HepG2 (cell line): ENCODE measurements around the gene MYRIP. TPM values are rescaled to one million over a fixed set of nuclear protein-coding genes. Genes with fewer than 3 reads are reported as not detected.

Experiments
- ATAC-seq: fragments of 200-7000 bp; cut with Tn5 transposase; 3 replicates; pipeline ENCODE4 v1.9.1; 2020; ENCODE audit warnings: mild to moderate bottlenecking, moderate library complexity
- BruUV-seq: library from RNA; stranded (reverse); fragments of 400-500 nt; replicated peaks from 2 replicates; lab custom pipeline; 2021; lab: Mats Ljungman, UMichigan
- CTCF ChIA-PET: fragments of 300-600 bp; formaldehyde crosslinking; extraction: SDS; loops from one replicate; lab custom pipeline; 2021; ENCODE audit warnings: low total read pairs, inconsistent platforms, low intra/inter-chr PET ratio; lab: Yijun Ruan, JAX
- POLR2A ChIA-PET: fragments of 350-600 bp; sonication (Branson Sonifier 250); formaldehyde crosslinking; loops from one replicate; lab custom pipeline; 2020; ENCODE audit warnings: antibody characterized with exemption, inconsistent platforms; lab: Yijun Ruan, JAX
- DNase-seq: peaks from one replicate; pipeline ENCODE4 v3.0.0-alpha.2; 2015; ENCODE audit warnings: low spot score
- FAIRE-seq: peaks from 3 replicates; lab custom pipeline; 2011; peaks lifted over from hg19 to GRCh38; lab: Jason Lieb, UNC
- H2AFZ ChIP-seq: one replicate; pipeline ENCODE4 v1.6.1; 2011; ENCODE audit warnings: low read length, inconsistent platforms
- H3K27ac ChIP-seq: fragments of 300-600 bp; 3 replicates; pipeline ENCODE4 v1.8.0; 2011; ENCODE audit warnings: mixed run types, mild to moderate bottlenecking, mixed read lengths, low read length, inconsistent platforms; ENCODE audit not compliant: insufficient read depth; ENCODE audit errors: extremely low read length
- H3K27me3 ChIP-seq, 2 experiments: fragments of 200-600 bp in 1 of 2; 2 replicates in 1 of 2; 3 replicates in 1 of 2; pipeline versions ENCODE4 v1.6.0 to v1.8.0; 2011; ENCODE audit warnings: low read length in 2 of 2, mild to moderate bottlenecking in 2 of 2, moderate library complexity in 2 of 2, inconsistent platforms in 1 of 2; ENCODE audit not compliant: insufficient read depth in 2 of 2, control insufficient read depth in 1 of 2
- H3K36me3 ChIP-seq, 2 experiments: fragments of 200-600 bp in 1 of 2; replicated peaks in 1 of 2; 2 replicates in 1 of 2; 3 replicates in 1 of 2; pipeline versions ENCODE4 v1.5.1 to v1.8.0; 2011; ENCODE audit warnings: low read length in 2 of 2, inconsistent platforms in 1 of 2; ENCODE audit not compliant: insufficient read depth in 2 of 2, control insufficient read depth in 1 of 2
- H3K4me1 ChIP-seq: 2 replicates; pipeline ENCODE4 v1.5.1; 2012; ENCODE audit warnings: low read length, inconsistent platforms; ENCODE audit not compliant: insufficient read depth
- H3K4me2 ChIP-seq: 2 replicates; pipeline ENCODE4 v1.6.0; 2011; ENCODE audit warnings: low read depth, low read length, inconsistent platforms
- H3K4me3 ChIP-seq, 3 experiments: fragments of 200-600 bp in 1 of 3; sonication (generic), shearing (Covaris generic) in 1 of 3; replicated peaks in 1 of 3; 2 replicates each; pipeline ENCODE4 v1.5.1; 2011 to 2016; ENCODE audit warnings: low read length in 3 of 3, inconsistent platforms in 2 of 3, low read depth in 2 of 3, mild to moderate bottlenecking in 2 of 3, control low read depth in 1 of 3, mixed read lengths in 1 of 3; ENCODE audit not compliant: insufficient read depth in 1 of 3
- H3K79me2 ChIP-seq: one replicate; pipeline ENCODE4 v1.6.1; 2011; ENCODE audit warnings: low read length, inconsistent platforms; ENCODE audit not compliant: insufficient read depth
- H3K9ac ChIP-seq: 2 replicates; pipeline ENCODE4 v1.6.0; 2011; ENCODE audit warnings: mild to moderate bottlenecking, low read depth, low read length, inconsistent platforms; ENCODE audit not compliant: insufficient read depth
- H3K9me3 ChIP-seq: 2 replicates; pipeline ENCODE4 v1.5.1; 2012; ENCODE audit warnings: mild to moderate bottlenecking, low read length
- H4K20me1 ChIP-seq: 2 replicates; pipeline ENCODE4 v1.6.0; 2011; ENCODE audit warnings: inconsistent platforms, mild to moderate bottlenecking, low read length, moderate library complexity; ENCODE audit not compliant: insufficient read depth
- FOXA3 ChIP-seq: IDR thresholded peaks from 2 replicates; pipeline ENCODE4 v1.6.1; 2016; ENCODE audit warnings: missing genetic modification reagents, missing compliant biosample characterization
- HNRNPH1 ChIP-seq: fragments of 200-400 bp; formaldehyde crosslinking; optimal IDR thresholded peaks from 2 replicates; pipeline ENCODE3; 2017; ENCODE audit warnings: mild to moderate bottlenecking, low read depth, low read length
- MTF1 ChIP-seq: sonication (generic); formaldehyde crosslinking; IDR thresholded peaks from 2 replicates; pipeline ENCODE4 v1.5.0; 2020; ENCODE audit warnings: missing genetic modification reagents
- RBM39 ChIP-seq: fragments of 200-400 bp; formaldehyde crosslinking; IDR thresholded peaks from one replicate; pipeline ENCODE4 v1.6.1; 2018; ENCODE audit warnings: antibody characterized with exemption, mild to moderate bottlenecking, low read depth, low read length; ENCODE audit not compliant: poor library complexity, severe bottlenecking
- SUZ12 ChIP-seq: fragments of 150-350 bp; IDR thresholded peaks from 2 replicates; pipeline ENCODE4 v1.6.1; 2014; ENCODE audit warnings: low read depth, low read length
- U2AF2 ChIP-seq: fragments of 200-400 bp; formaldehyde crosslinking; IDR thresholded peaks from 2 replicates; pipeline ENCODE4 v1.6.1; 2017; ENCODE audit warnings: low read depth, mild to moderate bottlenecking, low read length
- ZBTB37 ChIP-seq: sonication (generic); formaldehyde crosslinking; IDR thresholded peaks from 2 replicates; pipeline ENCODE4 v1.4.0; 2020; ENCODE audit warnings: mild to moderate bottlenecking, missing genetic modification reagents
- ZNF138 ChIP-seq: sonication (generic); formaldehyde crosslinking; IDR thresholded peaks from 2 replicates; pipeline ENCODE4 v1.5.0; 2020; ENCODE audit warnings: mild to moderate bottlenecking, low read depth, missing genetic modification reagents
- ZNF17 ChIP-seq: sonication (generic); formaldehyde crosslinking; IDR thresholded peaks from 2 replicates; pipeline ENCODE4 v1.5.0; 2020; ENCODE audit warnings: mild to moderate bottlenecking, missing genetic modification reagents
- ZNF24 ChIP-seq: fragments of 450-650 bp; IDR thresholded peaks from 2 replicates; pipeline ENCODE4 v1.6.1; 2017; ENCODE audit warnings: antibody characterized with exemption, mild to moderate bottlenecking
- ZNF260 ChIP-seq: sonication (generic); formaldehyde crosslinking; IDR thresholded peaks from 2 replicates; pipeline ENCODE4 v1.4.0; 2020; ENCODE audit warnings: missing genetic modification reagents, low read depth, mild to moderate bottlenecking, borderline replicate concordance
- ZNF362 ChIP-seq: sonication (generic); formaldehyde crosslinking; IDR thresholded peaks from 2 replicates; pipeline ENCODE4 v1.4.0; 2020; ENCODE audit warnings: missing genetic modification reagents, mild to moderate bottlenecking, borderline replicate concordance
- ZNF484 ChIP-seq: sonication (generic); formaldehyde crosslinking; IDR thresholded peaks from 2 replicates; pipeline ENCODE4 v1.5.1; 2020; ENCODE audit warnings: mild to moderate bottlenecking, low read depth, missing genetic modification reagents, borderline replicate concordance
- ZNF558 ChIP-seq: sonication (generic); formaldehyde crosslinking; IDR thresholded peaks from 2 replicates; pipeline ENCODE4 v1.9.0; 2022; ENCODE audit warnings: mild to moderate bottlenecking, missing genetic modification reagents, borderline replicate concordance
- ZNF879 ChIP-seq: sonication (generic); formaldehyde crosslinking; IDR thresholded peaks from 2 replicates; pipeline ENCODE4 v1.8.1; 2023; ENCODE audit warnings: missing genetic modification reagents
- WGBS: methylation state at CpG from one replicate; pipeline ENCODE4 v1.1.6; 2017; ENCODE audit warnings: low lambda C conversion rate; 5-methylcytosine and 5-hydroxymethylcytosine counted together
- in situ Hi-C: cut with HindIII; loops from 2 replicates; pipeline ENCODE4 v1.10.0; 2017; ENCODE audit warnings: low pct_unique_long_range_greater_than_20kb; ENCODE audit not compliant: extremely low pct_ligation_motif_present
- intact Hi-C: fragments of 100-400 bp; cut with micrococcal nuclease; formaldehyde crosslinking; loops from one replicate; pipeline ENCODE4 v1.10.0; 2022; ENCODE audit not compliant: unreplicated experiment
- polyA plus RNA-seq, 8 experiments: library from polyadenylated mRNA; depleted of rRNA in 3 of 8; stranded (reverse) in 7 of 8; unstranded in 1 of 8; fragments of >200 nt; fragmentation: Illumina TruSeq in 4 of 8; extraction: Trizol in 4 of 8; gene quantifications; 2 replicates each; pipeline versions ENCODE4 v1.2.1 to v1.2.3, GENCODE V29; 2011 to 2016; ENCODE audit warnings: low read depth in 4 of 8, missing spikeins in 1 of 8, mixed read lengths in 1 of 8; ENCODE audit not compliant: insufficient read depth in 1 of 8
- total RNA-seq, 5 experiments: library from RNA; depleted of rRNA; stranded (reverse); fragments of >200 nt; fragmentation: Illumina TruSeq; extraction: Trizol; gene quantifications; 2 replicates each; pipeline ENCODE4 v1.2.3, GENCODE V29; 2016; ENCODE audit warnings: low read depth in 1 of 5
- TF ChIP-seq, protein P1 (sequence below): sonication (generic); formaldehyde crosslinking; IDR thresholded peaks from 2 replicates; pipeline ENCODE4 v1.8.0; 2022; ENCODE audit warnings: missing genetic modification reagents, mild to moderate bottlenecking, moderate library complexity, borderline replicate concordance

The MYRIP gene
- total and polyA plus RNA-seq, 2 of the 13 experiments (the other 11 are each of a cell fraction or from before 2014, with no cell fraction given) = 0.64 to 0.84 TPM

DNA sequence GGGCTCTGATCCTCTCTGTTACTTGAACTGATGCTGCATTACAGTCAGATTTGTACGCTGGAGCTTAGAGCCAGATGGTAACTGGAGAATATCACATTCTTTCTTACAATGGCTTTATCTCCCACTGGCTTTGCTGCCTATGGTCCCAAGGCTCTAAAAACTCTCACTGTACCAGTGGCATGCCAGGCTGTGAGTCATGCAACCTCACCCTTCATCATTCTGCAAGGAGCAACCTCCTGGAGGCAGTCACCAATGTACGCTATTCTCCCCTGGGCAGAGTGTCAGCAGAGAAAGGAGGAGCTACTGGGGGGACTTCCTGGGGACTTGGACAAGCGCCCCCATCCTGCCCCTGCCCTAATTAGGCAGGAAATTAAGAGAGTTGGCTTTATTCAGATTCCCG, 402.2 kb downstream of the MYRIP start:
- Histone ChIP-seq H4K20me1 (no peaks in the 10 kb centered on the region), H3K4me1 (peaks cover 11% of the 10 kb centered on the region), H3K27me3 (no peaks in the 10 kb centered on the region), H3K4me3 (no peak overlapping the region), H3K79me2 (no peaks in the 10 kb centered on the region), H3K9ac (no peak overlapping the region), H3K4me2 (no peak overlapping the region), H2AFZ (no peak overlapping the region), H3K9me3 (no peaks in the 10 kb centered on the region), H3K27ac (no peak overlapping the region), H3K36me3 (no peaks in the 10 kb centered on the region)
- DNase-seq (no peak), ATAC-seq (no peak), FAIRE-seq (no peak)
- WGBS = 69% methylated on average over 4 of the region's 4 CpGs
- intact Hi-C loops = no loop called here
- TF ChIP-seq ZNF879 (CRISPR knock-in tag) (no peak), ZNF484 (no peak), ZNF24 (no peak), ZNF558 (CRISPR knock-in tag) (no peak), ZNF260 (CRISPR knock-in tag) (no peak), ZNF138 (CRISPR knock-in tag) (no peak)
- in situ Hi-C loops = no loop called here
- ChIA-PET POLR2A (no interaction called here), CTCF (no interaction called here)
- BruUV-seq = no TSS peak

DNA sequence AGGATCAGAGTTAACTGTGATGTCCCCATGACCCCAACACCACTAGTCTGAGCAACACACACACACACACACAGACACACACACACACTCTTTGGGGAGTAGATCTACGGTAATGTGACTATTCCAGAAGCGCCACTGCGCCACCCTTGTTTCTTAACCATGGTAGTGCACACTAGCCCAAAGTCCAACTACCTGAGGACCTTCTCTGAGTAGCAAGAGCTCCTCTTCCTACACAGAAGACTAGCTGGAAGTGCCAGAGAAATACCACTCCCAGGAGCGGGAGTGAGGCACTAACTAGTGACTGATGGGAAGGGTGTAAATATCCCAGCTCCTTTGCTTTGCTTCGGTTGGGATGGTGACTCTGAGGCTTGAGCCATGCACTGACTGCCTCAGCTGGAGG, 404.1 kb downstream of the MYRIP start:
- DNase-seq = no peak
- no peaks in the 10 kb centered on the region for H3K27me3 ChIP-seq
- BruUV-seq = no TSS peak
- no peak for ATAC-seq
- H3K79me2 ChIP-seq = no peaks in the 10 kb centered on the region
- H3K27ac ChIP-seq = no peak overlapping the region
- no peak overlapping the region for H3K9ac ChIP-seq
- H4K20me1 ChIP-seq = no peaks in the 10 kb centered on the region
- 62% methylated on average over 5 of the region's 5 CpGs for WGBS
- intact Hi-C loops (no loop called here), in situ Hi-C loops (no loop called here)
- no peak overlapping the region for H3K4me2 ChIP-seq
- CTCF ChIA-PET = no interaction called here
- no peak overlapping the region for H2AFZ ChIP-seq
- POLR2A ChIA-PET = no interaction called here
- H3K36me3 ChIP-seq = no peaks in the 10 kb centered on the region
- H3K4me1 ChIP-seq = peaks cover 11% of the 10 kb centered on the region
- FAIRE-seq = no peak
- H3K9me3 ChIP-seq = no peaks in the 10 kb centered on the region
- no peak overlapping the region for H3K4me3 ChIP-seq
- TF ChIP-seq U2AF2 (no peak), RBM39 (no peak), ZNF17 (CRISPR knock-in tag) (no peak), FOXA3 (no peak), HNRNPH1 (no peak), MTF1 (CRISPR knock-in tag) (no peak), ZBTB37 (CRISPR knock-in tag) (no peak), SUZ12 (no peak), ZNF362 (no peak)
- TF ChIP-seq, protein P1, sequence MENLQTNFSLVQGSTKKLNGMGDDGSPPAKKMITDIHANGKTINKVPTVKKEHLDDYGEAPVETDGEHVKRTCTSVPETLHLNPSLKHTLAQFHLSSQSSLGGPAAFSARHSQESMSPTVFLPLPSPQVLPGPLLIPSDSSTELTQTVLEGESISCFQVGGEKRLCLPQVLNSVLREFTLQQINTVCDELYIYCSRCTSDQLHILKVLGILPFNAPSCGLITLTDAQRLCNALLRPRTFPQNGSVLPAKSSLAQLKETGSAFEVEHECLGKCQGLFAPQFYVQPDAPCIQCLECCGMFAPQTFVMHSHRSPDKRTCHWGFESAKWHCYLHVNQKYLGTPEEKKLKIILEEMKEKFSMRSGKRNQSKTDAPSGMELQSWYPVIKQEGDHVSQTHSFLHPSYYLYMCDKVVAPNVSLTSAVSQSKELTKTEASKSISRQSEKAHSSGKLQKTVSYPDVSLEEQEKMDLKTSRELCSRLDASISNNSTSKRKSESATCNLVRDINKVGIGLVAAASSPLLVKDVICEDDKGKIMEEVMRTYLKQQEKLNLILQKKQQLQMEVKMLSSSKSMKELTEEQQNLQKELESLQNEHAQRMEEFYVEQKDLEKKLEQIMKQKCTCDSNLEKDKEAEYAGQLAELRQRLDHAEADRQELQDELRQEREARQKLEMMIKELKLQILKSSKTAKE (CRISPR knock-in tag) = no peak
